ENCODE measurements around the gene SUPT6H.

GRCh38 chr17:28675490-28675889 is 13.5 kb downstream of the SUPT6H start:
- TF ChIP-seq CTCF (IDR thresholded peaks at IDR 0.05) (no peak), POLR2A (IDR thresholded peaks at IDR 0.05) (no peak)

Data from testis (tissue), 2 donors.